ENCODE measurements around the gene ARHGAP26. TPM values are rescaled to one million over a fixed set of nuclear protein-coding genes. Genes with fewer than 3 reads are reported as not detected.

Gene ARHGAP26
- total and polyA plus RNA-seq, 7 donors, result 5.4 to 25.5 (median 19.1) TPM

- intact Hi-C loops (cut with DNase I), result no loop called here
- TF ChIP-seq, protein P1, sequence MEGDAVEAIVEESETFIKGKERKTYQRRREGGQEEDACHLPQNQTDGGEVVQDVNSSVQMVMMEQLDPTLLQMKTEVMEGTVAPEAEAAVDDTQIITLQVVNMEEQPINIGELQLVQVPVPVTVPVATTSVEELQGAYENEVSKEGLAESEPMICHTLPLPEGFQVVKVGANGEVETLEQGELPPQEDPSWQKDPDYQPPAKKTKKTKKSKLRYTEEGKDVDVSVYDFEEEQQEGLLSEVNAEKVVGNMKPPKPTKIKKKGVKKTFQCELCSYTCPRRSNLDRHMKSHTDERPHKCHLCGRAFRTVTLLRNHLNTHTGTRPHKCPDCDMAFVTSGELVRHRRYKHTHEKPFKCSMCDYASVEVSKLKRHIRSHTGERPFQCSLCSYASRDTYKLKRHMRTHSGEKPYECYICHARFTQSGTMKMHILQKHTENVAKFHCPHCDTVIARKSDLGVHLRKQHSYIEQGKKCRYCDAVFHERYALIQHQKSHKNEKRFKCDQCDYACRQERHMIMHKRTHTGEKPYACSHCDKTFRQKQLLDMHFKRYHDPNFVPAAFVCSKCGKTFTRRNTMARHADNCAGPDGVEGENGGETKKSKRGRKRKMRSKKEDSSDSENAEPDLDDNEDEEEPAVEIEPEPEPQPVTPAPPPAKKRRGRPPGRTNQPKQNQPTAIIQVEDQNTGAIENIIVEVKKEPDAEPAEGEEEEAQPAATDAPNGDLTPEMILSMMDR (IDR thresholded peaks at IDR 0.05), result no peak
- TF ChIP-seq POLR2AphosphoS5 (IDR thresholded peaks at IDR 0.05) (no peak), POLR2A (IDR thresholded peaks at IDR 0.05) (no peak), EP300 (IDR thresholded peaks at IDR 0.05) (no peak)
- Histone ChIP-seq H3K4me3 (no peak overlapping the region), H3K4me1 (peaks cover 0 to 48% (median 40%) of the 10 kb centered on the region in 4 donors), H3K9me3 (no peaks in the 10 kb centered on the region), H3K27me3 (no peaks in the 10 kb centered on the region), H3K27ac (peak overlapping the region; percentile 20 to 61 (median 51)), H3K36me3 (no peaks in the 10 kb centered on the region)
- 71 to 80% methylated on average over 9 of the region's 9 CpGs for WGBS, 2 donors
- no peak for DNase-seq
Measured at GRCh38 chr5:143145243-143146160, 375.3 kb downstream of the ARHGAP26 start.

DNA sequence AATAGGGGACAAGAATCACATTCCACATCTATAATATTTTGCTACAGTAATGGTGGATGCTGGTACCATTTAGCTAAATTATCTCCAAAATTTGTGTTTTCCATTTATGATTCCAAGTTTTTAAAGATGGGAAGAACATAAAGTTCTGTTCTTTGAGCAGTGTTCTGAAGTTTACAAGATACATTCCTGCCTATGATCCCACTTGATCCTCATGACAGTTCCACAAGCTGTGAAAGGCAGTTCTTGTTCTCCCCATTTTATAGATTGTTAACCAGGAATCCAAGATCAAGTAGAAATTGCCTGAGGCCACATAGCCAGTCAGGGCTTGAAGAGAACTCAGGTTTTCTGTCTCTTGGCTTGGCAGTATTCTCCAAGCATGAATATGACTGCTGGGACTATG is 376.0 kb downstream of the ARHGAP26 start:
- no peaks in the 10 kb centered on the region for H3K36me3 ChIP-seq
- H3K27me3 ChIP-seq, result no peaks in the 10 kb centered on the region
- peak in 2 of 4 donors; percentile 15 to 36 for TF ChIP-seq POLR2AphosphoS5 (IDR thresholded peaks at IDR 0.05)
- TF ChIP-seq POLR2A (IDR thresholded peaks at IDR 0.05), result no peak
- TF ChIP-seq, protein P1 (IDR thresholded peaks at IDR 0.05), result no peak
- peak in 1 of 4 donors; percentile 45 for TF ChIP-seq EP300 (IDR thresholded peaks at IDR 0.05)
- H3K27ac ChIP-seq, result peak overlapping the region in 3 of 4 donors; percentile 48 to 61 (median 54)
- H3K4me3 ChIP-seq, result no peak overlapping the region
- H3K9me3 ChIP-seq, result no peaks in the 10 kb centered on the region
- H3K4me1 ChIP-seq, result peaks cover 0 to 48% (median 40%) of the 10 kb centered on the region in 4 donors
- intact Hi-C loops (cut with DNase I), result no loop called here
- no peak for DNase-seq

GRCh38 chr5:143147383-143147782 is 377.2 kb downstream of the ARHGAP26 start:
- H3K4me1 ChIP-seq, result peaks cover 0 to 44% (median 37%) of the 10 kb centered on the region in 4 donors
- intact Hi-C loops (cut with DNase I), result no loop called here
- H3K4me3 ChIP-seq, result no peak overlapping the region
- no peaks in the 10 kb centered on the region for H3K9me3 ChIP-seq
- H3K27me3 ChIP-seq, result no peaks in the 10 kb centered on the region
- H3K27ac ChIP-seq, result peak overlapping the region in 3 of 4 donors; percentile 14 to 48 (median 23)
- 79 to 86% methylated on average over 4 of the region's 4 CpGs for WGBS, 2 donors
- H3K36me3 ChIP-seq, result no peaks in the 10 kb centered on the region
- TF ChIP-seq, protein P1 (IDR thresholded peaks at IDR 0.05), result no peak
- TF ChIP-seq POLR2A (IDR thresholded peaks at IDR 0.05) (no peak), EP300 (IDR thresholded peaks at IDR 0.05) (no peak), POLR2AphosphoS5 (IDR thresholded peaks at IDR 0.05) (no peak)
- no peak for DNase-seq

- 79 to 90% methylated on average over 6 of the region's 6 CpGs for WGBS, 2 donors
- no peak overlapping the region for H3K4me3 ChIP-seq
- DNase-seq, result peak; percentile 71
- intact Hi-C loops (cut with DNase I), result no loop called here
- H3K36me3 ChIP-seq, result no peaks in the 10 kb centered on the region
- H3K4me1 ChIP-seq, result peaks cover 0 to 43% (median 36%) of the 10 kb centered on the region in 4 donors
- H3K27me3 ChIP-seq, result no peaks in the 10 kb centered on the region
- H3K27ac ChIP-seq, result peak overlapping the region in 3 of 4 donors; percentile 32 to 52 (median 48)
- no peaks in the 10 kb centered on the region for H3K9me3 ChIP-seq
- TF ChIP-seq EP300 (IDR thresholded peaks at IDR 0.05) (peak in 1 of 4 donors; percentile 9), POLR2AphosphoS5 (IDR thresholded peaks at IDR 0.05) (peak; percentile 57 to 65 (median 60))
- TF ChIP-seq, protein P1 (IDR thresholded peaks at IDR 0.05), result no peak
Measured at GRCh38 chr5:143147902-143148301, 377.7 kb downstream of the ARHGAP26 start.

All from sigmoid colon (tissue), 7 donors.